Bronchial epithelial cell (primary cell): ENCODE results near the gene SPECC1. TPM values are rescaled to one million over a fixed set of nuclear protein-coding genes. Genes with fewer than 3 reads are reported as not detected.
A peak's percentile ranks its signal among the peaks of the same experiment; 100 is the strongest.

Experiments
- DNase-seq: peaks from one replicate; pipeline ENCODE4 v3.0.0-alpha.2; 2010; ENCODE audit warnings: low read depth
- FAIRE-seq: peaks from 2 replicates; lab custom pipeline; 2011; peaks lifted over from hg19 to GRCh38; lab: Jason Lieb, UNC
- H3K27me3 ChIP-seq: 2 replicates; pipeline ENCODE4 v1.5.1; 2011; ENCODE audit warnings: low read length; ENCODE audit not compliant: control insufficient read depth, insufficient read depth
- H3K36me3 ChIP-seq: 2 replicates; pipeline ENCODE4 v1.5.1; 2011; ENCODE audit warnings: low read length; ENCODE audit not compliant: control insufficient read depth, insufficient read depth
- H3K4me3 ChIP-seq: 2 replicates; pipeline ENCODE4 v1.5.1; 2011; ENCODE audit warnings: mild to moderate bottlenecking, low read depth, low read length, control low read depth
- CTCF ChIP-seq: IDR thresholded peaks from 2 replicates; pipeline ENCODE4 v1.5.1; 2011; ENCODE audit warnings: mild to moderate bottlenecking, moderate library complexity, low read length, control low read depth, inconsistent platforms; ENCODE audit not compliant: insufficient read depth, severe bottlenecking
- total RNA-seq: library from RNA; depleted of rRNA; stranded (reverse); fragments of >200 nt; gene quantifications from 2 replicates; pipeline ENCODE4 v1.2.1, GENCODE V29; 2014

The SPECC1 gene
- total RNA-seq, 1 donor from 2014 or later: 57.1 TPM

- Histone ChIP-seq H3K27me3 (no peaks in the 10 kb centered on the region), H3K36me3 (peaks cover 2% of the 10 kb centered on the region), H3K4me3 (no peak overlapping the region)
- FAIRE-seq: peak; percentile 28
- DNase-seq: peak; percentile 66
- TF ChIP-seq CTCF: no peak
Measured at GRCh38 chr17:20266806-20267458, 257.8 kb downstream of the SPECC1 start.

- H3K27me3 ChIP-seq: no peaks in the 10 kb centered on the region
- peaks cover 2% of the 10 kb centered on the region for H3K36me3 ChIP-seq
- no peak overlapping the region for H3K4me3 ChIP-seq
- TF ChIP-seq CTCF: no peak
- FAIRE-seq (no peak), DNase-seq (no peak)
Measured at GRCh38 chr17:20267459-20267842, 258.3 kb downstream of the SPECC1 start.

GRCh38 chr17:20270369-20270768, 261.2 kb downstream of the SPECC1 start:
- Histone ChIP-seq H3K4me3 (no peak overlapping the region), H3K27me3 (no peaks in the 10 kb centered on the region), H3K36me3 (peaks cover 2% of the 10 kb centered on the region)
- TF ChIP-seq CTCF: no peak
- FAIRE-seq (no peak), DNase-seq (no peak)

GRCh38 chr17:20271011-20271610, 262.0 kb downstream of the SPECC1 start:
- no peak for TF ChIP-seq CTCF
- Histone ChIP-seq H3K4me3 (no peak overlapping the region), H3K27me3 (no peaks in the 10 kb centered on the region), H3K36me3 (peaks cover 2% of the 10 kb centered on the region)
- DNase-seq (no peak), FAIRE-seq (no peak)

GRCh38 chr17:20273741-20274500, 264.8 kb downstream of the SPECC1 start:
- Histone ChIP-seq H3K36me3 (peaks cover 4% of the 10 kb centered on the region), H3K4me3 (no peak overlapping the region), H3K27me3 (no peaks in the 10 kb centered on the region)
- DNase-seq: peak; percentile 63
- FAIRE-seq: no peak
- TF ChIP-seq CTCF: no peak
